ENCODE data around the gene RNF167. TPM values are rescaled to one million over a fixed set of nuclear protein-coding genes. Genes with fewer than 3 reads are reported as not detected.
A peak's percentile ranks its signal among the peaks of the same experiment; 100 is the strongest.

The RNF167 gene
- total RNA-seq, 6 donors from 2014 or later: 41.9 to 130 (median 72.9) TPM

GRCh38 chr17:4899341-4900230 lies 40.5 kb upstream of the RNF167 start, which contains the start of gene C17orf107:
C17orf107 (plus strand) TSS chr17:4899536; CDS start chr17:4899763, 227 bp downstream.
- Histone ChIP-seq H3K4me1 (peaks cover 9 to 46% (median 29%) of the 10 kb centered on the region in 4 donors), H3K27me3 (peaks cover 0 to 9% (median 0%) of the 10 kb centered on the region in 4 donors), H3K4me3 (peak within 1 kb of the TSS; percentile 13 to 61 (median 46)), H3K27ac (peak within 1 kb of the TSS in 2 of 4 donors; percentile 42 to 66), H3K36me3 (peaks cover 4 to 31% (median 30%) of the 10 kb centered on the region in 4 donors), H3K9me3 (no peaks in the 10 kb centered on the region)
- TF ChIP-seq EP300 (IDR thresholded peaks at IDR 0.05) (peak in 1 of 4 donors; percentile 83), CTCF (IDR thresholded peaks at IDR 0.05) (peak in 1 of 6 experiments; percentile 6), POLR2A (IDR thresholded peaks at IDR 0.05) (peak in 1 of 4 donors; percentile 38), POLR2AphosphoS5 (IDR thresholded peaks at IDR 0.05) (peak; percentile 53 to 65)
- ATAC-seq (ENCODE audit: low FRiP score in 2 of 2) (peak; percentile 75 to 84), DNase-seq (peak; percentile 94 to 98)
- 35 to 59% methylated on average over 35 to 39 of the region's 60 CpGs for WGBS, 2 donors

- Histone ChIP-seq H3K27ac (peak overlapping the region in 2 of 4 donors; percentile 44 to 66), H3K9me3 (no peaks in the 10 kb centered on the region), H3K27me3 (peaks cover 0 to 9% (median 0%) of the 10 kb centered on the region in 4 donors), H3K4me1 (peaks cover 9 to 46% (median 29%) of the 10 kb centered on the region in 4 donors), H3K4me3 (peak overlapping the region in 3 of 4 donors; percentile 41 to 61 (median 52)), H3K36me3 (peaks cover 0 to 23% (median 21%) of the 10 kb centered on the region in 4 donors)
- peak; percentile 42 to 90 for DNase-seq
- ATAC-seq (ENCODE audit: low FRiP score in 2 of 2): peak; percentile 15 to 24
- TF ChIP-seq POLR2A (IDR thresholded peaks at IDR 0.05) (peak in 1 of 4 donors; percentile 21), CTCF (IDR thresholded peaks at IDR 0.05) (no peak), POLR2AphosphoS5 (IDR thresholded peaks at IDR 0.05) (peak in 1 of 2 donors; percentile 36), EP300 (IDR thresholded peaks at IDR 0.05) (no peak)
- WGBS, 2 donors: 33 to 93% methylated on average over 15 to 54 of the region's 65 CpGs
Measured at GRCh38 chr17:4900231-4901107, 39.6 kb upstream of the RNF167 start.

- WGBS, 2 donors: 41 to 89% methylated on average over 29 of the region's 37 CpGs
Measured at GRCh38 chr17:4901108-4901647, 38.9 kb upstream of the RNF167 start.

More at GRCh38 chr17:4901108-4901647, 38.9 kb upstream of the RNF167 start:
- ATAC-seq (ENCODE audit: low FRiP score in 2 of 2): no peak
- no peak for DNase-seq
- TF ChIP-seq POLR2A (IDR thresholded peaks at IDR 0.05) (no peak), EP300 (IDR thresholded peaks at IDR 0.05) (no peak), POLR2AphosphoS5 (IDR thresholded peaks at IDR 0.05) (no peak), CTCF (IDR thresholded peaks at IDR 0.05) (no peak)
- Histone ChIP-seq H3K27ac (peak overlapping the region; percentile 6 to 74 (median 50)), H3K4me3 (peak overlapping the region in 3 of 4 donors; percentile 41 to 61 (median 52)), H3K27me3 (peaks cover 0 to 9% (median 0%) of the 10 kb centered on the region in 4 donors), H3K9me3 (no peaks in the 10 kb centered on the region), H3K36me3 (peaks cover 0 to 16% (median 14%) of the 10 kb centered on the region in 4 donors), H3K4me1 (peaks cover 9 to 46% (median 29%) of the 10 kb centered on the region in 4 donors)

All from upper lobe of left lung (tissue), 6 donors.